Measurements from ENCODE around the gene FCRL3.
"Not testable (repeated sequence)": the region's sequence is repeated elsewhere in the genome, so short reads cannot be mapped to it uniquely, and the experiment has no call there.

The FCRL3 gene

GRCh38 chr1:157700732-157701131 lies at the start of gene FCRL3:
Gene FCRL3, minus strand, starts transcription at chr1:157700769. Its CDS starts 280 bp downstream, at chr1:157700489.
- no peak for FAIRE-seq

GRCh38 chr1:157748262-157748817 lies 47.8 kb upstream of the FCRL3 start:
- FAIRE-seq, result no peak

- FAIRE-seq, result no peak
Measured at GRCh38 chr1:157739229-157739901, 38.8 kb upstream of the FCRL3 start.

GRCh38 chr1:157735991-157736390 lies 35.4 kb upstream of the FCRL3 start:
- not testable (repeated sequence) for FAIRE-seq

DNA sequence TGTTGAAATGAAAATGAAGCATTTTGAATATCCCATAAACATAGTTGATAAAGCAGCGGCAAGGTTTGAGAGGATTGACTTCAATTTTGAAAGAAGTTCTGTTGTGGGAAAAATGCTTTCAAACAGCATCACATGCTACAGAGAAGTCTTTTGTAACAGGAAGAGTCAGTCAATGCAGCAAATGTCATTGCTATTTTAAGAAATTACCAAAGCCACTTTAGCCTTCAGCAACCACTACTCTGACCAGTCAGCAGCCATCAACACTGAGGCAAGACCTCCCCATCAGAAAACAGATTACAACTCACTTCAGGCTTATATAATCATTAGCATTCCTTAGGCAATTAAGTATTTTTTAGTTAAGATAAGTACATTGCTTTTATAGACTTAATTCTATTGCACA lies 33.8 kb upstream of the FCRL3 start:
- no peak for FAIRE-seq

- no peak for FAIRE-seq
Measured at GRCh38 chr1:157732755-157733154, 32.2 kb upstream of the FCRL3 start.

DNA sequence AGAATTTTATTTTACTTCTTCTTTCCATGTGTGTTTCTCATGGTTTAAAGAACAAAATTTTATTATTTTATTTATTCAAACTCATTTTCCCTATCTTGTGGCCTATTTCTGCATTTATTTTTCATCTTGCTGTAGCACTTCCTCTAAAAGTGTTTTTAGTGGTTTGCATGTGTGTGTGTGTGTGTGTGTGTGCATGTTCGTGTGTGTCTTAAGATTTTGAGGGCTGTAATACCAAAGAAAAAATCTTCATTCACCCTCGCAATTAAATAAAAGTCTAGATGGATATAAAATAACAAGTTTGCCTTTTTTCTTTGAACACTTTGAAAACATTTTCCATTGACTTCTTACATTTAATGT lies 24.6 kb upstream of the FCRL3 start:
- no peak for FAIRE-seq

GRCh38 chr1:157724537-157725220 lies 24.1 kb upstream of the FCRL3 start:
- FAIRE-seq, result no peak

GRCh38 chr1:157723157-157723556 lies 22.6 kb upstream of the FCRL3 start:
- no peak for FAIRE-seq

DNA sequence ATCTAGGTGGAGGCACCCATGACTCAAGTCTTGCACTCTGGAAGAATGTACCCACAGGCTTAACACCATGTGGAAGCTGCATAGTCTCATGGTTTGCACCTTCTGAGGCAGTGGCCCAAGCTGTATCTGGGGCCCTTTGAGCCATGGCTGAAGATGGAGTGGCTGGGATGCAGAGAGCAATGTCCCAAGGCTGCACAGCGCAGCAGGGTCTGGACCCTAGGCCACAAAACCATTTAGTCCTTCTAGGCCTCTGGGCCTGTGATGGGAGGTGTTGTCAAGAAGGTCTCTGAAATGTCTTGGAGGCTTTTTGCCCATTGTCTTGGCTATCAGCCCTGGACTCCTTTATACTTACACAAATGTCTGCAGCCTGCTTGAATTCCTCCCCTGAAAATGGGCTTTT lies 21.4 kb upstream of the FCRL3 start:
- FAIRE-seq, result no peak

DNA sequence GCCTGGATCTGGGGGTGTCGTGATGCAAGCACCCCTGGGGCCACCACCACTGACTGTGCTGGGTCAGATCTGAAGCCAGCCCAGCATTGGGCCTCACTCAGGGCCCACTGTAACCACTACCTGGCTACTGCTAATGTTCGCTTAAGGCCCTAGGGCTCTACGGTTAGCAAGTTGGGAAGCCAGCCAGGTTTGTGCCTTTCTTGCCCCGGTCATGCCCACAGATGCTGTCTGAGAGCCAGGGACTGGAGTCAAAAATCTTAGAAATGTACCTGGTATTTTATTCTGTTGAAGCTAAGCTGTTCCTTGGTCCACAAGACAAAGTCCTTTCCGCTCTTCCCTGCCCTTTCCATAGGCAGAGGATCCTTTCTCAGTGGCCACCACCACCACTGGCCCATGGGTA lies 15.2 kb upstream of the FCRL3 start:
- no peak for FAIRE-seq

DNA sequence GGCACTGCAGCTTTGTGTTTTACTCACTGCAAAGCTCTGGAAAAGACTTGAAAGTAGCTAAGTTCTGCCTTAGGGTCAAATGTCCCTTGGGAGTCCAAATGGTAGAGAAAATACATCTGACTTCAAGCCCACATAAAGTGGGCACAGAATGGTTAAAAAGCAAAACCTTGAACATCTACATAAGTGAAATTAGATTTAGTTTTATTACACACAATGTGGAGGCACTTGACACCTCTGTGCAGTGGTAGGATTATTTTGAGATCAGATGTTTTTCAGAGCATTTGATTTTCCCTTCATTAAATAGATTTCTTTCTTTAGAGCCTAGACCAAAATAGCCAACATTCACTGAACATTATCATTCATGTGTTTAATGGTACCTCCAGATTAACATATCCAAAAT lies 11.2 kb upstream of the FCRL3 start:
- FAIRE-seq, result no peak

GRCh38 chr1:157704878-157705277 lies 4.3 kb upstream of the FCRL3 start:
- no peak for FAIRE-seq

DNA sequence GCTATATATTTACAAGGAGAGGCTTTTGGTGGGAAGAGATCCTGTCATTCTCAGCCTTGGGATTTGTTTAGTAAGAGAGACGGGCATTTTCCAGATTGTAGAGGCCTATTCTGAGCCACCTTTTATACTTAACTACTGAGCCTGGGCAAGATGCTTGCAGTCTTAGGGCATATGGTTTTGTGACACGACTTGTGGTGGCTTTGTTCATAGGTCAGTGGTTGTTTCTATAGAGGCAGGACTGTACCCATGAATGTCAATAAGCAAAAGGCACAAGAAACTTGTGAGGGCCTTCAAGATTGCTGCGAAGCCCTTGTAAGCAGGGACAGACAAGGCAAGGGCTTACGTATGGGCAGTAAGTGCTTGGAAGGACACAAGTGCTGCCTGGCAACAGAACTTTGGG lies 3.4 kb upstream of the FCRL3 start:
- no peak for FAIRE-seq

DNA sequence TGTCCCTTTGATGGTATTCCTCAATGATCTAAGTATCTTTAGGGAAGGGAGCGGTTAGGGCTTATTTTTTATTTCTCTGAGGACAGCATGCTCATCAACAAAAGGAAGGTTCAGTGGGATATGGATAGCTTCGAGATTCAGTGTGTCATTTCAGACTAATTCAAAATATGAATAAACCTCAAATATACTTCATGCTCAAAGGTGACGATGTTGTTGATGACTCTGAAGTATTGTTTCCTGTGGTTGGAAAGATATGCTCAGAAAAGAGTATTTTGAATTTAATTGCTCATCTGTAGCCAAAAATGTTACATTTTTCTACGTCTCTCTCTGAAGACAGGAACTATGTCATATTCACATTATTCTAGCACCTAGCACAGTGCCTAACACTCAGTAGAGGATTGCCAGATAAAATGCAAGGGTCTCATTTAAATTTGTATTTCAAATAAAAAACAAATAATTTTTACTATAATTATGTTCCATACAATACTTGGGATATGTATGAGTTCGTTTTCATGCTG lies 1.8 kb upstream of the FCRL3 start:
- FAIRE-seq, result no peak

DNA sequence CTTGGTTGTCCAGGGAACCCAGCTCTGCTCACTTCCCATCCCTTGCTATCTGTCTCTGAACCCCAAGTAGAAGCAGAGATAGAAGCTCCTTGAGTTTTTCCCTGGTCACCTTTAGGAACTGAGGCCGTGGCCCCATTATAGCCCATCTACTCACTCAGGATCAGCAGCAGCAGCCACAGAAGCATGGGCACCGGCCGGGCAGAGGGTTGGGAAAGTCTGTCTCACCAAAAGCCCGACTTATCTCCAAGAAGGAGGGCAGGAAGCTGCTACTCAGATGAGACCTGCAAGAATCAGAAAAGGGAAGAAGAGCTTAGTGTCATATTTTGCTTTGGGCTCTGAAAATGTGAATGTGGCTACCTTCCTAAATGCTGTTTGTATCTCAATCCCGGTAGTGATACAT lies 264 bp downstream of the FCRL3 start:
- no peak for FAIRE-seq

GRCh38 chr1:157697781-157698569 lies 2.6 kb downstream of the FCRL3 start:
- no peak for FAIRE-seq

GRCh38 chr1:157696966-157697628 lies 3.5 kb downstream of the FCRL3 start:
- FAIRE-seq, result no peak

DNA sequence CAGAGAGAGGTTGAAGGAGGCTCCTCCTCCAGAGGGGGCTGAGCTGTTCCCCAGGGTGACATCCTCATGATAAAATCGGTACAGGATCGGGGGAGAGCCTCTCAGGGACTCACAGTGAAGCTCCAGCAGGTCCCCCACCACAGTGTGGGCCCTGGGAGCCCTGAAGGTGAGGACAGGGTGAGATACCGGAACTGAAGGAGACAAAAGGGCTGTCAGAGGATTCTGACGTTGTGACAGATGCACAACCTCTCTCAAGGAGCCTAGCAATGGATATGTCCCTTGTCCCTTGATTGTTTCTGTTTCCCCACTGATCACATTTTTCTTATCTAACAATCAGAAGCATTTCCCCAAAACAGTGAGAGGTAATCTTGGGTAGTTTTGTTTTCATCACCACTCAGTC lies 5.2 kb downstream of the FCRL3 start:
- FAIRE-seq, result no peak

DNA sequence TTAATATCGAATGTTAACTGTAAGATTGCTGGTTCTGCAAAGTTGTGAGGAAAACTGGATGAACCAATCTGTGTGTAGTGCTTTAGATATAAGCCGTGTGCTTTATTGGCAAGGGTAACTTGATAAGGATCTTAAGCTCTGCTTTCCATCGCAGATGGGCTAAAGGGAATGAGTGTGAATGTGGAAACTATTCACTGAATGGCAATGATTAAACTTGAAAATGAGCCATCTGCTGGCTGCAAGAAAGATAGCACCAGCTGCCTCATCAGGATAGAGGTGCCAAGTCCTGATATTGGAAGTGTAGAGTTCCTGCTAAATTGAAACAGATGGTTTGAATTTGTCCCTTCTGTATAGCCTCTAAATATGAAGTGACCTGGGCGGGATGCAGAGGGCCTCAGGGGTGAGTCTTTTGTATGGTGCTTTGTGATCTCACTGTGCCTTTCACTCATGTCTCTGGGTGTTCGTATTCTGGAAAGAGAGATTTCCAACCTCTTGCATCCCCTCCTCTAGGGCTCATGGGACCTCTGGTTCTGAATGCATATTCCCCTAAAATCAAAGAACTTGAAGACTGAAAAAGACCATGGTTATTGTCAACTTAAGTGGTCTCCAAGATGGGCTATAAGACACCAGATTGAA lies 9.2 kb downstream of the FCRL3 start:
- no peak for FAIRE-seq

DNA sequence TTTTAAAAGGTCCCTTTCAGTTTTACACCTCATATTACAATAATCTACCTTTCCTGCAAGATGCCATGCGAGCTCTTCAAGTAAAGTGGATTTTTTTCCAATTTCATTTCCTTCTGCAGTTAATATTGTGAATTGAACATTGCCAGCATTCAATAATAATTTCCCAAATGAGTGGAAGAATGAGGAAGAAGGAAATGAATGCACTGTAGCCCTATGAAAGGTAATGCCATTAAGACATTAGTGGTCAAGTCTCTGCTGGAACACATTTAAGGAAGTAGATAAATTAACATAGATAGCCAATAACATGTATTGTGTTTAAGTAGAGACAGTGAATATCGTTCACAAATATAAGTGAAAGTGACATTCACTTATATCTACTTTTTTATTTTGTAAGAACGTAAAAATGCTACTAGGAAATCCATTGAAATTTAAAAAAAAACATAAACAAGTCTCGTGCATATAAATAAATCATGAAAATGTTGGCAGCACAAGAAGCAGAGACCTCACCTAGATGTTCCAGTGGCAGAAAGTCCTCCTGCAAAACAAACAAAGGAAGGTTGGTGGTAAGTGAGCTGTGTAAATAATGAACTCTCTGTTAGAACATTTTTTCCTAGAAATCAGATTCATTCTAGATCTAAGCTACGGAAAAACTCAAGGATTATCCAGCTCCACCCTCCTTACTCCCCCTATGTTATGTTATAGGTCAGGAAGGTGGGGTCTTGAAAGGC lies 17.7 kb downstream of the FCRL3 start:
- FAIRE-seq, result no peak

GRCh38 chr1:157678721-157679120 lies 21.8 kb downstream of the FCRL3 start:
- FAIRE-seq, result no peak
